Mesodermal cell (in vitro differentiated cells): ENCODE results near the gene SMAGP.
"Not testable (repeated sequence)": the region's sequence is repeated elsewhere in the genome, so short reads cannot be mapped to it uniquely, and the experiment has no call there.

ENCODE experiments used
- H3K27ac ChIP-seq: 2 replicates; pipeline ENCODE4 v1.7.0; 2013; ENCODE audit warnings: mild to moderate bottlenecking, low read depth, low read length, moderate library complexity; ENCODE audit not compliant: severe bottlenecking
- H3K36me3 ChIP-seq: 2 replicates; pipeline ENCODE4 v1.7.1; 2013; ENCODE audit warnings: mild to moderate bottlenecking, low read length, moderate library complexity; ENCODE audit not compliant: control insufficient read depth, insufficient read depth
- H3K4me1 ChIP-seq: one replicate; pipeline ENCODE4 v1.7.1; 2013; ENCODE audit warnings: mild to moderate bottlenecking, low read length; ENCODE audit not compliant: insufficient read depth, control insufficient read depth, poor library complexity, severe bottlenecking
- H3K4me3 ChIP-seq: 2 replicates; pipeline ENCODE4 v1.7.0; 2013; ENCODE audit warnings: low read length, control low read depth, mild to moderate bottlenecking; ENCODE audit not compliant: insufficient read depth, poor library complexity, severe bottlenecking; ENCODE audit errors: extremely low read depth
- H3K9me3 ChIP-seq: 2 replicates; pipeline ENCODE4 v1.7.1; 2013; ENCODE audit warnings: mild to moderate bottlenecking, low read length, moderate library complexity; ENCODE audit not compliant: control insufficient read depth
- WGBS, 2 experiments: methylation state at CpG; one replicate each; pipeline ENCODE4 v1.1.5; 2013; ENCODE audit warnings: missing lambda C conversion rate in 2 of 2; ENCODE audit not compliant: insufficient coverage in 2 of 2; 5-methylcytosine and 5-hydroxymethylcytosine counted together

The SMAGP gene

GRCh38 chr12:51263341-51263740, 6.9 kb downstream of the SMAGP start:
- H3K9me3 ChIP-seq = no peaks in the 10 kb centered on the region
- no peaks in the 10 kb centered on the region for H3K36me3 ChIP-seq
- no peak overlapping the region for H3K4me3 ChIP-seq
- no peaks in the 10 kb centered on the region for H3K4me1 ChIP-seq
- WGBS, 2 experiments = 95 to 100% methylated on average over 2 of the region's 3 CpGs
- no peak overlapping the region for H3K27ac ChIP-seq

DNA sequence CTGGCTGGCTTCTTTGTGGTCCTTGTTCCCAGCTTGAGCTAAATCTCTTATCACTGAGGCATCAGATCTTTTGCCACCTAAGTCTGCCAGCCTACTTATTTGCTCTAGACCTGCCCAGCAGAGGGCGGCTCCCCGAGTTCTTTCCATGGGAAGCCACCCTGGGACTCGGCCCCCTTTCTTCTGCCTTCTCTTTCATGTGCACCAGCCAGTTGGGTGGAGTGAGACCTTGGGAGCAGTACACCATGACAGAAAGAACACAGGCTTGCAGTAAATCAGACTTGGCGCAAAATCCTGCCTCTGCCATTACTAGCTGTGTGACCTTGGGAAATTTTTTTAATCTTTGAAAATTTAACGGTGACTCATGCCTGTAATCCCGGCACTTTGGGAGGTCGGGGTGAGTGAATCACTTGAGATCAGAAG, 7.4 kb downstream of the SMAGP start:
- Histone ChIP-seq H3K4me1 (no peaks in the 10 kb centered on the region), H3K4me3 (no peak overlapping the region), H3K9me3 (no peaks in the 10 kb centered on the region), H3K27ac (no peak overlapping the region), H3K36me3 (no peaks in the 10 kb centered on the region)
- WGBS, 2 experiments = 61 to 73% methylated on average over 6 to 7 of the region's 7 CpGs

- 89 to 100% methylated on average over 1 of the region's 1 CpG for WGBS, 2 experiments
- not testable (repeated sequence) for H3K4me3 ChIP-seq, H3K36me3 ChIP-seq, H3K27ac ChIP-seq, H3K4me1 ChIP-seq, H3K9me3 ChIP-seq
Observed at GRCh38 chr12:51259600-51259999, 10.6 kb downstream of the SMAGP start.

DNA sequence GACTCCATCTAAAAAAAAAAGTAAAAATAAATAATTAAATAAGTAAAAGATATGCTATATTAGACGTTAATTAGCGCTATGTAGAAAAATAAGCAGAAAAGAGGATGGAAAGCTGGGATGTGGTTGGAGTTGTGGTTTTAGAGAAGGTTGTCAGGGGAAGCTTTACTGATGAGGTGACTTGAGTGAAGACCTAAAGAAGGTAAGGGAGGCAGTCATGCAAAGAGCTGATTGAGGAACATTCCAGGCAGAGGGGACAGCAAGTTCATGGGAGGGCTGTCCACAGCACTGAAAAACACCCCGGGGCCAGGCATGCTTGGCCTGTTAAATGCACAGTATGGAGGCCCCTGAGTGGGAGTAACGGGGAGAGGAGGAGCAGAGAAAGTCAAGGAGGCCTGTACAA, 15.7 kb downstream of the SMAGP start:
- H3K9me3 ChIP-seq = no peaks in the 10 kb centered on the region
- H3K4me3 ChIP-seq = no peak overlapping the region
- WGBS, 2 experiments = 94 to 95% methylated on average over 3 to 4 of the region's 4 CpGs
- no peaks in the 10 kb centered on the region for H3K36me3 ChIP-seq
- H3K4me1 ChIP-seq = no peaks in the 10 kb centered on the region
- H3K27ac ChIP-seq = no peak overlapping the region

- Histone ChIP-seq H3K4me3 (no peak overlapping the region), H3K4me1 (no peaks in the 10 kb centered on the region), H3K36me3 (no peaks in the 10 kb centered on the region), H3K27ac (no peak overlapping the region), H3K9me3 (no peaks in the 10 kb centered on the region)
- WGBS, 2 experiments = no CpG with 5 or more reads among the region's 1 CpG
Observed at GRCh38 chr12:51253276-51253675, 16.9 kb downstream of the SMAGP start.

GRCh38 chr12:51247523-51248206, 22.6 kb downstream of the SMAGP start:
- peaks cover 24% of the 10 kb centered on the region for H3K4me1 ChIP-seq

GRCh38 chr12:51246254-51246853, 23.9 kb downstream of the SMAGP start:
- WGBS, 2 experiments = 20 to 35% methylated on average over 1 to 4 of the region's 7 CpGs
- Histone ChIP-seq H3K9me3 (no peaks in the 10 kb centered on the region), H3K4me1 (peaks cover 24% of the 10 kb centered on the region), H3K27ac (peak overlapping the region; percentile 47), H3K4me3 (no peak overlapping the region), H3K36me3 (peaks cover 32% of the 10 kb centered on the region)

More at GRCh38 chr12:51247523-51248206, 22.6 kb downstream of the SMAGP start:
- H3K9me3 ChIP-seq = no peaks in the 10 kb centered on the region
- H3K27ac ChIP-seq = no peak overlapping the region
- H3K36me3 ChIP-seq = peaks cover 19% of the 10 kb centered on the region
- WGBS, 2 experiments = 82 to 85% methylated on average over 7 to 10 of the region's 14 CpGs
- H3K4me3 ChIP-seq = no peak overlapping the region

- H3K4me3 ChIP-seq = no peak overlapping the region
- H3K27ac ChIP-seq = peak overlapping the region; percentile 47
- no peaks in the 10 kb centered on the region for H3K9me3 ChIP-seq
- 95 to 97% methylated on average over 10 to 11 of the region's 11 CpGs for WGBS, 2 experiments
- H3K4me1 ChIP-seq = peaks cover 24% of the 10 kb centered on the region
- H3K36me3 ChIP-seq = peaks cover 39% of the 10 kb centered on the region
Observed at GRCh38 chr12:51245476-51246253, 24.6 kb downstream of the SMAGP start.

DNA sequence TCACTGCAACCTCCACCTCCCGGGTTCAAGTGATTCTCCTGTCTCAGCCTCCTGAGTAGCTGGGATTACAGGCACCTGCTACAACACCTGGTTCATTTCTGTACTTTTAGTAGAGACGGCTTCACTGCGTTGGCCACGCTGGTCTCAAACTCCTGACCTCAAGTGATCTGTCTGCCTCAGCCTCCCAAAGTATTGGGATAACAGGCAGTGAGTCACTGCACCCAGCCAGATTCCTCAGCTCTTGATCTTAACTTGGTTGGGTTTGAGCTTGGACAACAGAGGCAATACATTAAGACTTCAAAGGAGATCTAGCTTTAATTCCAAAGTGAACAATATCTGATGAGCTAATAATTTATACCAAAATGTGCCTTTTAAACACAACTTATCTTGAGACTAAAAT, 25.9 kb downstream of the SMAGP start:
- 83% methylated on average over 4 of the region's 4 CpGs for WGBS, 2 experiments
- peaks cover 24% of the 10 kb centered on the region for H3K4me1 ChIP-seq
- H3K9me3 ChIP-seq = no peaks in the 10 kb centered on the region
- no peak overlapping the region for H3K4me3 ChIP-seq
- H3K27ac ChIP-seq = no peak overlapping the region
- peaks cover 48% of the 10 kb centered on the region for H3K36me3 ChIP-seq

GRCh38 chr12:51242876-51243275, 27.3 kb downstream of the SMAGP start:
- no peak overlapping the region for H3K27ac ChIP-seq
- no peak overlapping the region for H3K4me3 ChIP-seq
- H3K9me3 ChIP-seq = no peaks in the 10 kb centered on the region
- H3K4me1 ChIP-seq = peaks cover 24% of the 10 kb centered on the region
- WGBS, 2 experiments = 98% methylated on average over 5 to 6 of the region's 7 CpGs
- peaks cover 48% of the 10 kb centered on the region for H3K36me3 ChIP-seq
